NT2/D1 (cell line): ENCODE data around the gene PROCR.

Source experiments
- DNase-seq: peaks from one replicate; pipeline ENCODE4 v3.0.0-alpha.2; 2011; ENCODE audit warnings: low read depth, low spot score
- H3K27me3 ChIP-seq: 2 replicates; pipeline ENCODE4 v1.6.0; 2011; ENCODE audit warnings: mild to moderate bottlenecking; ENCODE audit not compliant: insufficient read length, insufficient read depth
- H3K36me3 ChIP-seq: 2 replicates; pipeline ENCODE4 v1.6.1; 2011; ENCODE audit warnings: mild to moderate bottlenecking, low read length, mixed read lengths; ENCODE audit not compliant: insufficient read depth, insufficient read length
- H3K4me1 ChIP-seq: 2 replicates; pipeline ENCODE4 v1.5.1; 2011; ENCODE audit not compliant: insufficient read depth, insufficient read length
- H3K4me3 ChIP-seq: 2 replicates; pipeline ENCODE4 v1.5.1; 2011; ENCODE audit warnings: low read depth; ENCODE audit not compliant: insufficient read length
- H3K9ac ChIP-seq: 2 replicates; pipeline ENCODE4 v1.6.0; 2011; ENCODE audit warnings: low read depth; ENCODE audit not compliant: insufficient read length
- H3K9me3 ChIP-seq: 2 replicates; pipeline ENCODE4 v1.5.1; 2011; ENCODE audit warnings: mild to moderate bottlenecking, low read length; ENCODE audit not compliant: insufficient read depth
- SUZ12 ChIP-seq: IDR thresholded peaks from 2 replicates; pipeline ENCODE4 v1.6.1; 2011; ENCODE audit not compliant: insufficient read length, insufficient read depth; ENCODE audit errors: extremely low read depth
- YY1 ChIP-seq: IDR thresholded peaks from 2 replicates; pipeline ENCODE4 v1.6.1; 2011; ENCODE audit not compliant: insufficient read length, insufficient read depth
- ZNF274 ChIP-seq: IDR thresholded peaks from 2 replicates; pipeline ENCODE4 v1.6.1; 2011; ENCODE audit warnings: mild to moderate bottlenecking, low read depth, low read length

The PROCR gene

GRCh38 chr20:35171753-35172433 is at the start of gene PROCR:
Gene PROCR, plus strand, starts transcription at chr20:35172072. Its CDS starts 83 bp downstream, at chr20:35172155.
- Histone ChIP-seq H3K36me3 (peaks cover 11% of the 10 kb centered on the region), H3K4me1 (peaks cover 4% of the 10 kb centered on the region), H3K27me3 (peaks cover 4% of the 10 kb centered on the region), H3K9ac (peak within 1 kb of the TSS; percentile 83), H3K9me3 (no peaks in the 10 kb centered on the region), H3K4me3 (peak within 1 kb of the TSS; percentile 44)
- peak; percentile 63 for DNase-seq
- TF ChIP-seq SUZ12 = no peak
- TF ChIP-seq YY1 = no peak
- no peak for TF ChIP-seq ZNF274

DNA sequence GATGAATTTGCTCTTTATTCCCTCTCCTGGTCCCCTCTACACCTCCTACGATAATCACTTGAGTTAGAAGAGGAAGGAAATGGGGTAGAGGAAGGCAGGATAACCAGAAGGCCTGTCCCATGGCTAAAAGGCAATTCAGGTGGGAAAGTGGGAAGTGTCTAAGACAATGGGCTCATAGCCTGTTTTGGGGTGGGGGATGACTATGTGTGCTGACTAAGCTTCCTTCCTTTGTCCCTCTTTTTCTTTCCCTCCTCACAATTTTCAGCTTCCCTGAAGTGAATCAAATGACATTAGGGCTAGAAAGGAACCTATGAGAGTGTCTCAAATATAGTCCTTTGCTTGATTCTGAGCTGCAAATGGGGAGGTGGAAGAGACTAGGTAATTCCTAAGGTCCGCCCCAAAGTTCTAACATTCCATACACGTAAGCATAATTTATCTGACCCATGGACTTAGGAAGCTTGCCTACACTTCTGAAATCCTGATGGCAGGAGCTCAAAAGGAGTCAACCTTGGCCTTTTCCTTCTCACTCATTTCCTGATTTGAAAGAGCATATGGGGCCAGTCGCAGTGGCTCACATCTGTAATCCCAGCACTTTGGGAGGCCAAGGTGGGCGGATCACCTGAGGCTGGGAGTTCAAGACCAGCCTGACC is 49.0 kb upstream of the PROCR start:
- TF ChIP-seq ZNF274 = no peak
- TF ChIP-seq YY1 = no peak
- TF ChIP-seq SUZ12 = no peak
- Histone ChIP-seq H3K36me3 (peaks cover 65% of the 10 kb centered on the region), H3K4me3 (no peak overlapping the region), H3K4me1 (no peaks in the 10 kb centered on the region), H3K9ac (no peak overlapping the region), H3K9me3 (no peaks in the 10 kb centered on the region), H3K27me3 (no peaks in the 10 kb centered on the region)
- no peak for DNase-seq

DNA sequence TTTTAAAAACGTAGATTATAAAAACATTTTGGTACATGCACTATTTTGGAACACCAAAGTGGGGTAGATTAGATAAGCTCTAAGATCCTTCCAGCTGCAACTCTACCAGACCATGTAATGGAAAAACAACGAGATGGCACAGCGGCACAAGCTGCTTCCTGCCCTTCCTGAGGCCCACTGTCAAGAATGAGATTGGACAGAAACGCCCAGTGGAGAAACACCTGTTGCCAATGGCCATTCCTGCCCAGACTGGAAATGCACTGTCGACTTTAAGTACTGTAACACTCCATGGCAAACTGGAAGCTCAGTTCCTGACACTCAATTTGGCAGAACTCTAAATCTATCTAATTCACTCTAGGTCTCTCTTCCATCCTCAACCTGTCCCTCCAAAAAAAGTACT is 46.1 kb upstream of the PROCR start:
- Histone ChIP-seq H3K9me3 (no peaks in the 10 kb centered on the region), H3K4me1 (no peaks in the 10 kb centered on the region), H3K36me3 (peaks cover 55% of the 10 kb centered on the region), H3K9ac (no peak overlapping the region), H3K27me3 (no peaks in the 10 kb centered on the region), H3K4me3 (no peak overlapping the region)
- DNase-seq = no peak
- TF ChIP-seq SUZ12 (no peak), ZNF274 (no peak), YY1 (no peak)

GRCh38 chr20:35129647-35130069 is 42.2 kb upstream of the PROCR start:
- Histone ChIP-seq H3K36me3 (peaks cover 56% of the 10 kb centered on the region), H3K27me3 (no peaks in the 10 kb centered on the region), H3K9ac (no peak overlapping the region), H3K9me3 (no peaks in the 10 kb centered on the region), H3K4me3 (no peak overlapping the region), H3K4me1 (no peaks in the 10 kb centered on the region)
- DNase-seq = no peak
- TF ChIP-seq ZNF274 (no peak), SUZ12 (no peak), YY1 (no peak)

DNA sequence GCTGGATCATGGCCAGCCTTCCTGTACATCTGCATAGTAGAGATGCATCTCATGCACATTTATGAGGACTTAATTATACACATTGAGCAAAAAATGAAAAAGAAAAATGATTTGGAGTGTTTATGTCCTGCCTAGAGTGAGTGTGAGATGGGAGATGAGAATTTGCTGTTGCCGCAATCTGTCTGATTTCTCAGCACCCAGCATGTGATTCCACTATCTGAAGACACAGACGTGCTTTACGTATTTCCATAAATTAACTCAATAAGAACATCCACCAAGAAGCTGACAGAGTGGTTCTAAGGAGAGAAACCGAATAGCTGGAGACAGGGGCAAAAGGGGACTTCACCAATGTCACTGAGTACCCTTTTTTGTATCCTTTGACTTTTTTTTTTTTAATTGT is 39.9 kb upstream of the PROCR start:
- Histone ChIP-seq H3K9me3 (no peaks in the 10 kb centered on the region), H3K27me3 (no peaks in the 10 kb centered on the region), H3K36me3 (peaks cover 58% of the 10 kb centered on the region), H3K4me1 (no peaks in the 10 kb centered on the region), H3K4me3 (no peak overlapping the region), H3K9ac (no peak overlapping the region)
- DNase-seq = no peak
- TF ChIP-seq YY1 (no peak), ZNF274 (no peak), SUZ12 (no peak)

- no peak for TF ChIP-seq YY1
- no peak for TF ChIP-seq SUZ12
- no peak for TF ChIP-seq ZNF274
- Histone ChIP-seq H3K36me3 (peaks cover 62% of the 10 kb centered on the region), H3K9ac (no peak overlapping the region), H3K4me3 (no peak overlapping the region), H3K4me1 (no peaks in the 10 kb centered on the region), H3K27me3 (no peaks in the 10 kb centered on the region), H3K9me3 (no peaks in the 10 kb centered on the region)
- DNase-seq = no peak
These were observed 38.8 kb upstream of the PROCR start for GRCh38 chr20:35133031-35133430.

GRCh38 chr20:35133735-35134134 is 38.1 kb upstream of the PROCR start:
- Histone ChIP-seq H3K36me3 (peaks cover 65% of the 10 kb centered on the region), H3K9me3 (no peaks in the 10 kb centered on the region), H3K27me3 (no peaks in the 10 kb centered on the region), H3K9ac (no peak overlapping the region), H3K4me3 (no peak overlapping the region), H3K4me1 (no peaks in the 10 kb centered on the region)
- no peak for DNase-seq
- TF ChIP-seq ZNF274 (no peak), SUZ12 (no peak), YY1 (no peak)
